HepG2 (cell line): ENCODE measurements around the gene PIM3. TPM values are rescaled to one million over a fixed set of nuclear protein-coding genes. Genes with fewer than 3 reads are reported as not detected.

Experiments used
- ATAC-seq: fragments of 200-7000 bp; cut with Tn5 transposase; 3 replicates; pipeline ENCODE4 v1.9.1; 2020; ENCODE audit warnings: mild to moderate bottlenecking, moderate library complexity
- BruUV-seq: library from RNA; stranded (reverse); fragments of 400-500 nt; replicated peaks from 2 replicates; lab custom pipeline; 2021; lab: Mats Ljungman, UMichigan
- CTCF ChIA-PET: fragments of 300-600 bp; formaldehyde crosslinking; extraction: SDS; loops from one replicate; lab custom pipeline; 2021; ENCODE audit warnings: low total read pairs, inconsistent platforms, low intra/inter-chr PET ratio; lab: Yijun Ruan, JAX
- POLR2A ChIA-PET: fragments of 350-600 bp; sonication (Branson Sonifier 250); formaldehyde crosslinking; loops from one replicate; lab custom pipeline; 2020; ENCODE audit warnings: antibody characterized with exemption, inconsistent platforms; lab: Yijun Ruan, JAX
- DNase-seq: peaks from one replicate; pipeline ENCODE4 v3.0.0-alpha.2; 2015; ENCODE audit warnings: low spot score
- FAIRE-seq: peaks from 3 replicates; lab custom pipeline; 2011; peaks lifted over from hg19 to GRCh38; lab: Jason Lieb, UNC
- H2AFZ ChIP-seq: one replicate; pipeline ENCODE4 v1.6.1; 2011; ENCODE audit warnings: low read length, inconsistent platforms
- H3K27ac ChIP-seq: fragments of 300-600 bp; 3 replicates; pipeline ENCODE4 v1.8.0; 2011; ENCODE audit warnings: mixed run types, mild to moderate bottlenecking, mixed read lengths, low read length, inconsistent platforms; ENCODE audit not compliant: insufficient read depth; ENCODE audit errors: extremely low read length
- H3K27me3 ChIP-seq, 2 experiments: fragments of 200-600 bp in 1 of 2; 2 replicates in 1 of 2; 3 replicates in 1 of 2; pipeline versions ENCODE4 v1.6.0 to v1.8.0; 2011; ENCODE audit warnings: low read length in 2 of 2, mild to moderate bottlenecking in 2 of 2, moderate library complexity in 2 of 2, inconsistent platforms in 1 of 2; ENCODE audit not compliant: insufficient read depth in 2 of 2, control insufficient read depth in 1 of 2
- H3K36me3 ChIP-seq, 2 experiments: fragments of 200-600 bp in 1 of 2; replicated peaks in 1 of 2; 2 replicates in 1 of 2; 3 replicates in 1 of 2; pipeline versions ENCODE4 v1.5.1 to v1.8.0; 2011; ENCODE audit warnings: low read length in 2 of 2, inconsistent platforms in 1 of 2; ENCODE audit not compliant: insufficient read depth in 2 of 2, control insufficient read depth in 1 of 2
- H3K4me1 ChIP-seq: 2 replicates; pipeline ENCODE4 v1.5.1; 2012; ENCODE audit warnings: low read length, inconsistent platforms; ENCODE audit not compliant: insufficient read depth
- H3K4me2 ChIP-seq: 2 replicates; pipeline ENCODE4 v1.6.0; 2011; ENCODE audit warnings: low read depth, low read length, inconsistent platforms
- H3K4me3 ChIP-seq, 3 experiments: fragments of 200-600 bp in 1 of 3; sonication (generic), shearing (Covaris generic) in 1 of 3; replicated peaks in 1 of 3; 2 replicates each; pipeline ENCODE4 v1.5.1; 2011 to 2016; ENCODE audit warnings: low read length in 3 of 3, inconsistent platforms in 2 of 3, low read depth in 2 of 3, mild to moderate bottlenecking in 2 of 3, control low read depth in 1 of 3, mixed read lengths in 1 of 3; ENCODE audit not compliant: insufficient read depth in 1 of 3
- H3K79me2 ChIP-seq: one replicate; pipeline ENCODE4 v1.6.1; 2011; ENCODE audit warnings: low read length, inconsistent platforms; ENCODE audit not compliant: insufficient read depth
- H3K9ac ChIP-seq: 2 replicates; pipeline ENCODE4 v1.6.0; 2011; ENCODE audit warnings: mild to moderate bottlenecking, low read depth, low read length, inconsistent platforms; ENCODE audit not compliant: insufficient read depth
- H3K9me3 ChIP-seq: 2 replicates; pipeline ENCODE4 v1.5.1; 2012; ENCODE audit warnings: mild to moderate bottlenecking, low read length
- H4K20me1 ChIP-seq: 2 replicates; pipeline ENCODE4 v1.6.0; 2011; ENCODE audit warnings: inconsistent platforms, mild to moderate bottlenecking, low read length, moderate library complexity; ENCODE audit not compliant: insufficient read depth
- ATF7-NPFF ChIP-seq: sonication (generic); formaldehyde crosslinking; IDR thresholded peaks from 2 replicates; pipeline ENCODE4 v1.8.1; 2023; ENCODE audit warnings: mild to moderate bottlenecking, low read depth, missing genetic modification reagents, moderate library complexity
- CREM ChIP-seq, 2 experiments: sonication (generic) in 1 of 2; formaldehyde crosslinking in 1 of 2; IDR thresholded peaks; 2 replicates each; pipeline versions ENCODE4 v1.4.0 to v1.6.1; 2016 to 2020; ENCODE audit warnings: antibody characterized with exemption in 1 of 2, mild to moderate bottlenecking in 1 of 2, missing genetic modification reagents in 1 of 2
- KLF11 ChIP-seq: IDR thresholded peaks from 2 replicates; pipeline ENCODE4 v1.6.1; 2016; ENCODE audit warnings: missing compliant biosample characterization
- MAFF ChIP-seq: IDR thresholded peaks from 2 replicates; pipeline ENCODE4 v1.6.1; 2011; ENCODE audit warnings: low read depth, low read length, improper control_type of control experiment
- MYNN ChIP-seq: sonication (generic); formaldehyde crosslinking; IDR thresholded peaks from 2 replicates; pipeline ENCODE4 v1.4.0; 2020; ENCODE audit warnings: mild to moderate bottlenecking, low read depth, missing genetic modification reagents
- NR2F1 ChIP-seq, 2 experiments: fragments of 450-650 bp in 1 of 2; formaldehyde crosslinking in 1 of 2; IDR thresholded peaks; 2 replicates each; pipeline versions ENCODE4 v1.5.0 to v1.6.1; 2016 to 2020; ENCODE audit warnings: mild to moderate bottlenecking in 1 of 2, missing compliant biosample characterization in 1 of 2, missing genetic modification reagents in 1 of 2, moderate library complexity in 1 of 2
- PCBP2 ChIP-seq: fragments of 200-400 bp; formaldehyde crosslinking; optimal IDR thresholded peaks from 2 replicates; pipeline ENCODE3; 2018; ENCODE audit warnings: low read length, low read depth; ENCODE audit not compliant: poor library complexity, severe bottlenecking
- YEATS4 ChIP-seq: sonication (generic); formaldehyde crosslinking; IDR thresholded peaks from 2 replicates; pipeline ENCODE4 v1.4.0; 2020; ENCODE audit warnings: missing genetic modification reagents, borderline replicate concordance
- ZNF121 ChIP-seq: sonication (generic); formaldehyde crosslinking; IDR thresholded peaks from 2 replicates; pipeline ENCODE4 v1.5.0; 2020; ENCODE audit warnings: mild to moderate bottlenecking, missing genetic modification reagents
- ZNF281 ChIP-seq: sonication (generic); formaldehyde crosslinking; IDR thresholded peaks from 2 replicates; pipeline ENCODE4 v1.4.0; 2020; ENCODE audit warnings: missing genetic modification reagents, borderline replicate concordance
- ZNF615 ChIP-seq: sonication (generic); formaldehyde crosslinking; IDR thresholded peaks from 2 replicates; pipeline ENCODE4 v1.5.0; 2020; ENCODE audit warnings: mild to moderate bottlenecking, missing genetic modification reagents, borderline replicate concordance
- ZNF740 ChIP-seq: sonication (generic); formaldehyde crosslinking; IDR thresholded peaks from 2 replicates; pipeline ENCODE4 v1.4.0; 2020; ENCODE audit warnings: missing genetic modification reagents
- ZNF768 ChIP-seq: sonication (generic); formaldehyde crosslinking; IDR thresholded peaks from 2 replicates; pipeline ENCODE4 v1.4.0; 2020; ENCODE audit warnings: missing genetic modification reagents
- whole genome bisulfite sequencing: methylation state at CpG from one replicate; pipeline ENCODE4 v1.1.6; 2017; ENCODE audit warnings: low lambda C conversion rate; 5-methylcytosine and 5-hydroxymethylcytosine counted together
- in situ Hi-C: cut with HindIII; loops from 2 replicates; pipeline ENCODE4 v1.10.0; 2017; ENCODE audit warnings: low pct_unique_long_range_greater_than_20kb; ENCODE audit not compliant: extremely low pct_ligation_motif_present
- intact Hi-C: fragments of 100-400 bp; cut with micrococcal nuclease; formaldehyde crosslinking; loops from one replicate; pipeline ENCODE4 v1.10.0; 2022; ENCODE audit not compliant: unreplicated experiment
- polyA plus RNA-seq, 8 experiments: library from polyadenylated mRNA; depleted of rRNA in 3 of 8; stranded (reverse) in 7 of 8; unstranded in 1 of 8; fragments of >200 nt; fragmentation: Illumina TruSeq in 4 of 8; extraction: Trizol in 4 of 8; gene quantifications; 2 replicates each; pipeline versions ENCODE4 v1.2.1 to v1.2.3, GENCODE V29; 2011 to 2016; ENCODE audit warnings: low read depth in 4 of 8, missing spikeins in 1 of 8, mixed read lengths in 1 of 8; ENCODE audit not compliant: insufficient read depth in 1 of 8
- total RNA-seq, 5 experiments: library from RNA; depleted of rRNA; stranded (reverse); fragments of >200 nt; fragmentation: Illumina TruSeq; extraction: Trizol; gene quantifications; 2 replicates each; pipeline ENCODE4 v1.2.3, GENCODE V29; 2016; ENCODE audit warnings: low read depth in 1 of 5

The PIM3 gene
- total and polyA plus RNA-seq, 2 of the 13 experiments (the other 11 are each of a cell fraction or from before 2014, with no cell fraction given) = 21.6 to 31.2 TPM

DNA sequence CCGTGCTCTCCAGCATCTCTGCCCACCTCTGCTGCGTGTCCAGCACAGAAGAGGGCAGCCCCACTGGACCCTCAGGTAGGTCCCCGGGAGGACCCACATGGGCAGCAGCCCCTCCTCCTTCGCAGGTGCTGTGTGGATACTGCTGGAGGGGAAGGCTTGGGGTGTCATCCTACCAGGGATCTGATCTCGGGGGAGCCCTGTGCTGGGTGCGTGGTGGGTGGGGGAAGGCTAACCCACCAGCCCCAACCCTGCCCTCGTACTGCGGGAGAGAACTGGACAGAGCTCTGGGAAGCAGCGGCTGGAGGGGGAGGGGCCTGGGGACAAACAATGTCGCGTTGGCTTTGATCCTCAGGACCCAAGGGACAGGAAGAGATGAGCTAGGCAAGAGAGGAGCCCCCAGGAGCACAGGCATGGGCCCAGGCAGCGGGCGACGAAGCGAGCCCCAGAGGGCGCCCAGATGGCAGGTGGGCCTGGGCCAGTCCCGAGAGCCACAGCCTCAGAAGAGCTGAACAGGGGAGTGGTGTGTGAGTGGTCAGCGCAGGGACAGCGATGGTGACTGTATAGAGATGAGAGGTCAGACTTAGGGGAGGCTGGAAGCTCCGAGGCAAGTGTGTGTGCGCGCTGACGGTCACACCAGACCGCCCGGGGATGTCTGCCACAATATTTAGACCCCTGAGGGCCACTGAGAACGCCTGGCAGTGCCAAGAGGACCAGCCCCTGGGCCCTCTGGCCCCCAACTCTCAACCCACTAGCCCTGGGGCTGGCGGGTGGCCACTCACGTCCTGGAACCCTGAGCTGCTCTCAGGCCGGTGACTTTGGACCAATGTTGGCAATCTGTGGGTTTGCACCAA lies 1.4 kb upstream of the PIM3 start:
- ChIA-PET CTCF (interaction anchor here (1.9 kb wide), 1 partner anchor 28 kb away, joined by 4 read pairs; no protein-coding TSS in a partner anchor), POLR2A (interaction anchor here (1.1 to 18.6 kb wide), 6 partner anchors 5 to 28 kb away, joined by 3 to 722 read pairs (median 47); partner anchors contain the start of gene PIM3)
- no TSS peak for BruUV-seq
- Histone ChIP-seq H3K4me1 (peaks cover 75% of the 10 kb centered on the region), H2AFZ (no peak overlapping the region), H3K36me3 (peaks cover 8 to 22% of the 10 kb centered on the region in 2 experiments), H3K4me3 (peak overlapping the region; percentile 52 to 83 (median 71)), H3K79me2 (peaks cover 36% of the 10 kb centered on the region), H3K9me3 (no peaks in the 10 kb centered on the region), H3K4me2 (peak overlapping the region; percentile 99), H3K9ac (peak overlapping the region; percentile 93), H4K20me1 (peaks cover 26% of the 10 kb centered on the region), H3K27me3 (no peaks in the 10 kb centered on the region; a peak in 1 of 5 replicates), H3K27ac (peak overlapping the region; percentile 87)
- FAIRE-seq (peak; percentile 65), ATAC-seq (peak; percentile 52), DNase-seq (peak; percentile 85)
- WGBS = 4% methylated on average over 16 of the region's 29 CpGs
- intact Hi-C loops = no loop called here
- in situ Hi-C loops = no loop called here
- no peak for TF ChIP-seq MAFF
- no peak for TF ChIP-seq NR2F1 (CRISPR knock-in tag; IDR thresholded peaks at IDR 0.05)
- no peak for TF ChIP-seq ZNF768 (CRISPR knock-in tag)
- TF ChIP-seq KLF11 (CRISPR knock-in tag) = 0 out of 2 replicates have a peak, but pooled peaks have one; percentile 30
- TF ChIP-seq MYNN = no peak
- no peak; the same call in 1 of the 2 replicates for TF ChIP-seq ZNF121
- TF ChIP-seq YEATS4 (CRISPR knock-in tag) = no peak
- TF ChIP-seq ZNF281 (CRISPR knock-in tag) = peak; percentile 95
- TF ChIP-seq CREM (IDR thresholded peaks at IDR 0.05) = peak; percentile 14; the same call in 1 of the 2 replicates
- TF ChIP-seq CREM (CRISPR knock-in tag; IDR thresholded peaks at IDR 0.05) = no peak
- no peak for TF ChIP-seq ZNF740 (CRISPR knock-in tag)
- no peak for TF ChIP-seq ZNF615 (CRISPR knock-in tag)
- no peak for TF ChIP-seq PCBP2
- TF ChIP-seq ATF7-NPFF (CRISPR knock-in tag) = peak; percentile 92; the same call in 1 of the 2 replicates
